HEK293 (cell line): ENCODE data around the gene GLTP.
A peak's percentile ranks its signal among the peaks of the same experiment; 100 is the strongest.

Experiments used
- CTCF ChIA-PET: fragments of 350-600 bp; formaldehyde crosslinking; extraction: SDS; loops from one replicate; lab custom pipeline; 2021; ENCODE audit warnings: antibody characterized with exemption; lab: Yijun Ruan, JAX
- POLR2A ChIA-PET: fragments of 300-600 bp; formaldehyde crosslinking; extraction: SDS; loops from one replicate; lab custom pipeline; 2020; ENCODE audit warnings: antibody characterized with exemption, inconsistent platforms; lab: Yijun Ruan, JAX
- H3K27ac ChIP-seq: fragments of 200-500 bp; sonication (Bioruptor generic); 2 replicates; pipeline ENCODE4 v1.5.1; 2014; ENCODE audit warnings: low read depth, low read length, control low read depth, inconsistent platforms; ENCODE audit errors: extremely low read depth
- H3K36me3 ChIP-seq, 2 experiments: fragments of 200-500 bp in 1 of 2; sonication (Bioruptor generic) in 1 of 2; 1 replicate in 1 of 2; 2 replicates in 1 of 2; pipeline ENCODE4 v1.5.1; 2014 to 2017; ENCODE audit warnings: inconsistent platforms in 2 of 2, low read length in 2 of 2; ENCODE audit not compliant: control insufficient read depth in 2 of 2, insufficient read depth in 1 of 2
- H3K4me1 ChIP-seq: fragments of 200-500 bp; sonication (Bioruptor generic); 2 replicates; pipeline ENCODE4 v1.5.1; 2014; ENCODE audit warnings: mild to moderate bottlenecking, low read length, inconsistent platforms; ENCODE audit not compliant: control insufficient read depth, insufficient read depth
- H3K4me3 ChIP-seq: 2 replicates; pipeline ENCODE4 v1.5.1; 2011; ENCODE audit warnings: low read depth, mild to moderate bottlenecking, control low read depth, low read length, moderate library complexity
- H3K9me3 ChIP-seq: fragments of 200-500 bp; sonication (Bioruptor generic); 2 replicates; pipeline ENCODE4 v1.5.1; 2014; ENCODE audit warnings: low read depth, low read length, inconsistent platforms; ENCODE audit not compliant: control insufficient read depth, insufficient read depth
- FEZF1 ChIP-seq: fragments of 450-650 bp; formaldehyde crosslinking; IDR thresholded peaks from 2 replicates; pipeline ENCODE4 v1.5.1; 2016; ENCODE audit warnings: missing biosample characterization, missing genetic modification characterization
- GLIS1 ChIP-seq: fragments of 450-650 bp; formaldehyde crosslinking; IDR thresholded peaks from 2 replicates; pipeline ENCODE4 v1.5.1; 2016; ENCODE audit warnings: missing biosample characterization, missing genetic modification characterization
- SALL2 ChIP-seq: fragments of 450-650 bp; formaldehyde crosslinking; IDR thresholded peaks from 2 replicates; pipeline ENCODE4 v1.5.0; 2017; ENCODE audit warnings: missing biosample characterization, mild to moderate bottlenecking, missing genetic modification characterization, borderline replicate concordance
- SP2 ChIP-seq: fragments of 450-650 bp; formaldehyde crosslinking; IDR thresholded peaks from 2 replicates; pipeline ENCODE4 v1.5.1; 2016; ENCODE audit warnings: missing biosample characterization, missing genetic modification characterization
- SP7 ChIP-seq: fragments of 450-650 bp; formaldehyde crosslinking; IDR thresholded peaks from 2 replicates; pipeline ENCODE4 v1.5.1; 2016; ENCODE audit warnings: missing biosample characterization, missing genetic modification characterization
- ZBTB48 ChIP-seq: fragments of 450-650 bp; formaldehyde crosslinking; IDR thresholded peaks from 2 replicates; pipeline ENCODE4 v1.5.1; 2016; ENCODE audit warnings: missing biosample characterization, missing genetic modification characterization
- ZBTB8A ChIP-seq: fragments of 450-650 bp; formaldehyde crosslinking; IDR thresholded peaks from 2 replicates; pipeline ENCODE4 v1.5.1; 2016; ENCODE audit warnings: missing biosample characterization, missing genetic modification characterization
- ZFHX2 ChIP-seq: fragments of 450-650 bp; formaldehyde crosslinking; conservative IDR thresholded peaks from 2 replicates; pipeline ENCODE4 v1.5.1; 2016; ENCODE audit warnings: missing biosample characterization, missing genetic modification characterization
- ZNF121 ChIP-seq: fragments of 450-650 bp; formaldehyde crosslinking; IDR thresholded peaks from 2 replicates; pipeline ENCODE4 v1.5.1; 2016; ENCODE audit warnings: missing biosample characterization, missing genetic modification characterization
- ZNF23 ChIP-seq: fragments of 450-650 bp; formaldehyde crosslinking; IDR thresholded peaks from 2 replicates; pipeline ENCODE4 v1.5.1; 2016; ENCODE audit warnings: missing biosample characterization, missing genetic modification characterization, borderline replicate concordance
- ZNF529 ChIP-seq: fragments of 450-650 bp; formaldehyde crosslinking; IDR thresholded peaks from 2 replicates; pipeline ENCODE4 v1.5.1; 2017; ENCODE audit warnings: missing genetic modification characterization, missing biosample characterization; ENCODE audit not compliant: insufficient replicate concordance
- ZNF530 ChIP-seq: fragments of 450-650 bp; formaldehyde crosslinking; IDR thresholded peaks from 2 replicates; pipeline ENCODE4 v1.5.1; 2016; ENCODE audit warnings: low read depth, missing biosample characterization, missing genetic modification characterization
- ZNF677 ChIP-seq: fragments of 450-650 bp; IDR thresholded peaks from 2 replicates; pipeline ENCODE4 v1.5.0; 2018; ENCODE audit warnings: missing biosample characterization, mild to moderate bottlenecking, missing genetic modification characterization, moderate library complexity
- ZNF837 ChIP-seq: fragments of 450-650 bp; formaldehyde crosslinking; IDR thresholded peaks from 2 replicates; pipeline ENCODE4 v1.5.1; 2016; ENCODE audit warnings: missing biosample characterization, missing genetic modification characterization
- ZSCAN16 ChIP-seq: fragments of 450-650 bp; formaldehyde crosslinking; IDR thresholded peaks from 2 replicates; pipeline ENCODE4 v1.5.1; 2016; ENCODE audit warnings: missing biosample characterization, missing genetic modification characterization
- ZSCAN23 ChIP-seq: fragments of 450-650 bp; formaldehyde crosslinking; IDR thresholded peaks from 2 replicates; pipeline ENCODE4 v1.5.1; 2016; ENCODE audit warnings: missing biosample characterization, missing genetic modification characterization
- TF ChIP-seq, protein P1 (sequence below): fragments of 450-650 bp; formaldehyde crosslinking; IDR thresholded peaks from 2 replicates; pipeline ENCODE4 v1.5.1; 2017; ENCODE audit warnings: missing biosample characterization, mild to moderate bottlenecking, missing genetic modification characterization, moderate library complexity
- TF ChIP-seq, protein P2 (sequence below): fragments of 450-650 bp; formaldehyde crosslinking; IDR thresholded peaks from 2 replicates; pipeline ENCODE4 v1.5.1; 2016; ENCODE audit warnings: missing biosample characterization, missing genetic modification characterization

Gene GLTP

DNA sequence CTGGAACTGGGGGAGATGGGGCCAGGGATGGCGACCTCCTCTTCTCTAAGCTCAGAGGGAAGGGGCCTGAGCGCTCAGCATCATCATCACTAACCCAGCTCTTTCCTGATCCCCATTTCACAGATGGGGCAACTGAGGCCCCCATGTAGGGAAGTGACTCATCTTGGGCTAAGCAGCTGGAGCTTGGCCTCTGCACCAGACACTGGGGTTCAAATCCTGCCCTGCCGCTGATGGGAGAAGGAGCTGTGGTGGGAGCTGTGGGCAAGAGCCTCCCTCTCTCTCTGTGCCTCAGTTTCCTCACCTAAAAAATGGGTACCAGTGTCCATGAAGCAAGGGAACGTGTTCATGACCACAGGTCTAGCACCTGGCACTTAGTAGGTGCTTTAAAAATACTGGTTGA lies 44.5 kb downstream of the GLTP start:
- CTCF ChIA-PET, result interaction anchor here (0.7 to 3.0 kb wide), 5 partner anchors 9 to 45 kb away, joined by 3 to 17 read pairs (median 3); partner anchors contain the start of gene GLTP
- Histone ChIP-seq H3K36me3 (no peaks in the 10 kb centered on the region), H3K9me3 (no peaks in the 10 kb centered on the region), H3K4me1 (no peaks in the 10 kb centered on the region), H3K27ac (no peak overlapping the region), H3K4me3 (no peak overlapping the region)
- POLR2A ChIA-PET, result interaction anchor here (1.8 kb wide), 1 partner anchor 9 kb away, joined by 5 read pairs; no protein-coding TSS in a partner anchor
- TF ChIP-seq SALL2 (tag by site-specific recombination) (no peak), ZNF677 (tag by site-specific recombination) (no peak), ZNF837 (no peak), ZNF23 (tag by site-specific recombination) (no peak), ZNF530 (tag by site-specific recombination) (no peak)
- TF ChIP-seq, protein P1, sequence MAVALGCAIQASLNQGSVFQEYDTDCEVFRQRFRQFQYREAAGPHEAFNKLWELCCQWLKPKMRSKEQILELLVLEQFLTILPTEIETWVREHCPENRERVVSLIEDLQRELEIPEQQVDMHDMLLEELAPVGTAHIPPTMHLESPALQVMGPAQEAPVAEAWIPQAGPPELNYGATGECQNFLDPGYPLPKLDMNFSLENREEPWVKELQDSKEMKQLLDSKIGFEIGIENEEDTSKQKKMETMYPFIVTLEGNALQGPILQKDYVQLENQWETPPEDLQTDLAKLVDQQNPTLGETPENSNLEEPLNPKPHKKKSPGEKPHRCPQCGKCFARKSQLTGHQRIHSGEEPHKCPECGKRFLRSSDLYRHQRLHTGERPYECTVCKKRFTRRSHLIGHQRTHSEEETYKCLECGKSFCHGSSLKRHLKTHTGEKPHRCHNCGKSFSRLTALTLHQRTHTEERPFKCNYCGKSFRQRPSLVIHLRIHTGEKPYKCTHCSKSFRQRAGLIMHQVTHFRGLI (tag by site-specific recombination), result no peak

DNA sequence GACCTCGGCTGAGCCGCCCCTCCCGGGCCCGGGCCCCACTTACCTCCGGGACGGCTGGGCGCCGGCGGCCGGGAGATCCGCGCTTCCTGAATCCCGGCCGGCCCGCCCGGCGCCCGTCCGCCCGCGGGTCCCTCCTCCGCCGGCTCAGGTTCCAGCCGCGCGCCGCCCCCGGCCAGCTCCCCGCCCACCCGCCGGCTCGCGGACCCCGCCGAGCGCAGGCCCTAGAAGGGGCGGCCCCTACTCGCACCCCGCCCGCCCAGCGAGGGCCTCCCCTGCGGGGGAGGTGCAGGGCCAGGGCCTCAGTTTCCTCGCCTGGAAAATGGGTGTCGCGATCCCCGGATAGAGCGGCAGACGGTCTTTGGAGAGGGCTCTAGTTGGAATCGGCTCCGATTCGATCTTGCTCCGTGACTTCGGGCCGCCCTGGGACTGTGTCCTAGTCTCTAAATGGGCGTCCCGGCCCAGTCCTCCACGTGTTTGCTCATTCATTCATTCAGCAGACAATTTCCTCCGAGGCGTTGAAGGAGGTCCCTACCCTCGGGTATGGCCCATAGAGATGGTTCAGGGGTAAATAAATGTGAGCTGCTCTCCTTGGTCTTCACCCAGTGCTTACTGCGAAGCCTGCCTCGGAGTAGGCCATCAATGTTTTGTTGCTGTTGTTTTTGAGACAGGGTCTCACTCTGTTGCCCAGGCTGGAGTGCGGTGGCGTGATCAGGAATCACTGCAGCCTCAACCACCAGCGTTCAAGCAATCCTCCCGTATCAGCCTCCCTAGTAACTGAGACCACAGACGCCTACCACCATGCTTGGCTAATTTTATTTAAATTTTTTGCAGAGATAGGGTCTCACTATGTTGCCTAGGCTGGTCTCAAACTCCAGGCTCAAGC lies 46.8 kb downstream of the GLTP start, which contains the start of gene TRPV4:
Gene TRPV4, minus strand, starts transcription at position 92 of the 883 bp plus-strand sequence. CDS start 18,602 bp downstream, outside the sequence.
- H3K36me3 ChIP-seq, result no peaks in the 10 kb centered on the region
- ChIA-PET CTCF (interaction anchor here (1.1 to 2.7 kb wide), 2 partner anchors 19 to 28 kb away, joined by 5 to 9 read pairs; no protein-coding TSS in a partner anchor), POLR2A (no interaction called here)
- H3K4me3 ChIP-seq, result peak within 1 kb of the TSS; percentile 34
- peak; percentile 86 for TF ChIP-seq ZNF121
- peak; percentile 45; the same call in 1 of the 2 replicates for TF ChIP-seq ZFHX2
- no peak for TF ChIP-seq SP7
- TF ChIP-seq SP2 (tag by site-specific recombination), result 0 out of 2 replicates have a peak, but pooled peaks have one; percentile 16
- H3K27ac ChIP-seq, result no peak within 1 kb of the TSS
- H3K9me3 ChIP-seq, result no peaks in the 10 kb centered on the region
- H3K4me1 ChIP-seq, result no peaks in the 10 kb centered on the region

DNA sequence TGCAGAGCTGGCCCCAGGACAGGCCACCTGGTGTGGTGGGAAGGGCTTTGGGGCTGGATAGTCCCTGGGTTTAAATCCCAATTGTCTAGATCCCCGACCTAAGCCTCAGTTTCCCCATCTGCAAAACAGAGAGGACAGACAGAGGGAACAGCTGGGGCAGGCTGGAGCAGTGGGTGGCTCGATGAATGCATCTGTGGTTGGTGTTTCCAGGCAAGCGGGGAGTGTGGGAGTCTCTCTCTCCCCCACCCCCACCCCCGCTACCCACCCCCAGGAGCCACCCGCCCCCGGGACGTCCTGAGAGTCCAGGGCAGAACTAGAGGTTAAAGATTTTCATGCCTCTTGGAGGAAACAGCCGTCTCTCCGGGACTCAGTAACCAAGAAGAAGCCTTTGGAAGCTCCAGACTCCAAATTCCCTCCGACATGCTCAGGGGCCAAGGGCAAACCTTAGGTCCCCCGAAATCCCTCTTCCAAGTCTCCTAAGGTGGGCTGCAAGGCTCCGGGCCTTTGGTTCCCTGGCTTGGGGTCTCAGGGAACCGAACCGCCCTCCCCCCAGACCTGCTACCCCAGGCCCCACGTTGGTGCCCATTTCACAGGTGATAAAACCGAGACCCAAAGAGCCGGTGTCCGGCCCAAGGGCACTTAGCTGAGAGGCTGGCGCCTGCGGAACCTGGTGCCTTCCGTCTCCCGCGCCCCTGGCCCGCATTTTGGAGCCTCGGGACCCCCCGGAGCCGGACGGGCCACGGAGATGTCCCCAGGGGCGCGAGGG lies 47.6 kb downstream of the GLTP start:
- Histone ChIP-seq H3K36me3 (no peaks in the 10 kb centered on the region), H3K9me3 (no peaks in the 10 kb centered on the region), H3K27ac (no peak overlapping the region), H3K4me1 (no peaks in the 10 kb centered on the region), H3K4me3 (peak overlapping the region; percentile 34)
- ChIA-PET CTCF (interaction anchor here (1.1 to 2.7 kb wide), 2 partner anchors 20 to 27 kb away, joined by 5 to 9 read pairs; no protein-coding TSS in a partner anchor), POLR2A (no interaction called here)
- TF ChIP-seq GLIS1 (peak; percentile 40), ZBTB8A (0 out of 2 replicates have a peak, but pooled peaks have one; percentile 30), FEZF1 (tag by site-specific recombination) (no peak)

DNA sequence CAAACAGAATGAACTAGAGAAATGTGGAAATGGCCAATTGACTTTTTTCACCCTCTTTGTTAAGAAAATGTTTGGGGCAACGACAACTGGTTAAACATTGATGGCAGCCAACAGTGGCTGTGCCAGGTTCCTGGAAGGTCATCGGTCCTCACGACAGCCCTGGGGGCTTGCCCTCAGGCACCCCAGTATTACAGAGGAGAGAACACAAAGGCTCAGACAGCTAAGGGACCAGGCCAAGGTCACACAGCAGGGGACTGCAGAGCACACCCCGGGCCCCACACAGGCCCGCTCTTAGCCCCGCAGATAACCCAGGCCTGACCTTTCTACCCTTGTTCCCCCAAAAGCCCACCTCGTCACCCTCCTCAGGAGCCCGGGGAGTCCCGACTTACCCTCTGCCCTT lies 48.4 kb downstream of the GLTP start:
- H3K4me3 ChIP-seq, result no peak overlapping the region
- no peaks in the 10 kb centered on the region for H3K4me1 ChIP-seq
- no peaks in the 10 kb centered on the region for H3K36me3 ChIP-seq
- ChIA-PET CTCF (interaction anchor here (2.7 kb wide), 1 partner anchor 21 kb away, joined by 9 read pairs; no protein-coding TSS in a partner anchor), POLR2A (no interaction called here)
- no peak overlapping the region for H3K27ac ChIP-seq
- H3K9me3 ChIP-seq, result no peaks in the 10 kb centered on the region
- no peak for TF ChIP-seq GLIS1
- no peak for TF ChIP-seq ZNF529
- TF ChIP-seq ZBTB48 (tag by site-specific recombination), result no peak
- TF ChIP-seq, protein P1 (tag by site-specific recombination), result no peak
- TF ChIP-seq, protein P2, sequence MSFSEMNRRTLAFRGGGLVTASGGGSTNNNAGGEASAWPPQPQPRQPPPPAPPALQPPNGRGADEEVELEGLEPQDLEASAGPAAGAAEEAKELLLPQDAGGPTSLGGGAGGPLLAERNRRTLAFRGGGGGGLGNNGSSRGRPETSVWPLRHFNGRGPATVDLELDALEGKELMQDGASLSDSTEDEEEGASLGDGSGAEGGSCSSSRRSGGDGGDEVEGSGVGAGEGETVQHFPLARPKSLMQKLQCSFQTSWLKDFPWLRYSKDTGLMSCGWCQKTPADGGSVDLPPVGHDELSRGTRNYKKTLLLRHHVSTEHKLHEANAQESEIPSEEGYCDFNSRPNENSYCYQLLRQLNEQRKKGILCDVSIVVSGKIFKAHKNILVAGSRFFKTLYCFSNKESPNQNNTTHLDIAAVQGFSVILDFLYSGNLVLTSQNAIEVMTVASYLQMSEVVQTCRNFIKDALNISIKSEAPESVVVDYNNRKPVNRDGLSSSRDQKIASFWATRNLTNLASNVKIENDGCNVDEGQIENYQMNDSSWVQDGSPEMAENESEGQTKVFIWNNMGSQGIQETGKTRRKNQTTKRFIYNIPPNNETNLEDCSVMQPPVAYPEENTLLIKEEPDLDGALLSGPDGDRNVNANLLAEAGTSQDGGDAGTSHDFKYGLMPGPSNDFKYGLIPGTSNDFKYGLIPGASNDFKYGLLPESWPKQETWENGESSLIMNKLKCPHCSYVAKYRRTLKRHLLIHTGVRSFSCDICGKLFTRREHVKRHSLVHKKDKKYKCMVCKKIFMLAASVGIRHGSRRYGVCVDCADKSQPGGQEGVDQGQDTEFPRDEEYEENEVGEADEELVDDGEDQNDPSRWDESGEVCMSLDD (tag by site-specific recombination), result no peak
- no peak for TF ChIP-seq ZSCAN23 (tag by site-specific recombination)
- no peak for TF ChIP-seq ZSCAN16 (tag by site-specific recombination)
